Measurements from ENCODE around the gene RAE1. TPM values are rescaled to one million over a fixed set of nuclear protein-coding genes. Genes with fewer than 3 reads are reported as not detected.
A peak's percentile ranks its signal among the peaks of the same experiment; 100 is the strongest.

RAE1 gene
- total RNA-seq, 1 experiment from 2014 or later, result 31.3 TPM

GRCh38 chr20:57381596-57382503, 30.8 kb downstream of the RAE1 start:
- ChIA-PET CTCF (interaction anchor here (0.6 to 1.6 kb wide), 8 partner anchors 9 to 117 kb away, joined by 3 to 6 read pairs (median 4); partner anchors contain the start of gene RBM38), POLR2A (no interaction called here)
- peaks cover 7% of the 10 kb centered on the region for H3K4me1 Mint-ChIP-seq
- H3K36me3 Mint-ChIP-seq, result peaks cover 22% of the 10 kb centered on the region
- H3K27me3 Mint-ChIP-seq (ENCODE audit: low read depth), result no peaks in the 10 kb centered on the region
- H3K4me3 Mint-ChIP-seq, result no peak overlapping the region
- TF ChIP-seq ZNF532 (CRISPR knock-in tag; IDR thresholded peaks at IDR 0.05; ENCODE audit: borderline replicate concordance) (no peak), CTCF (IDR thresholded peaks at IDR 0.05) (peak; percentile 90), NFATC4 (CRISPR knock-in tag; IDR thresholded peaks at IDR 0.05) (no peak), AFF4 (CRISPR knock-in tag; IDR thresholded peaks at IDR 0.05; ENCODE audit: borderline replicate concordance) (no peak), EMX1 (CRISPR knock-in tag; IDR thresholded peaks at IDR 0.05) (no peak), GTF2I (CRISPR knock-in tag; conservative IDR thresholded peaks at IDR 0.05) (0 out of 2 replicates have a peak, but pooled peaks have one; percentile 67)
- peak; percentile 85 for DNase-seq (ENCODE audit: low spot score)
- peak; percentile 79 for ATAC-seq
- no peaks in the 10 kb centered on the region for H3K9me3 Mint-ChIP-seq
- H3K27ac Mint-ChIP-seq, result 0 out of 2 replicates have a peak overlapping the region, but pooled peaks have one; percentile 69

DNA sequence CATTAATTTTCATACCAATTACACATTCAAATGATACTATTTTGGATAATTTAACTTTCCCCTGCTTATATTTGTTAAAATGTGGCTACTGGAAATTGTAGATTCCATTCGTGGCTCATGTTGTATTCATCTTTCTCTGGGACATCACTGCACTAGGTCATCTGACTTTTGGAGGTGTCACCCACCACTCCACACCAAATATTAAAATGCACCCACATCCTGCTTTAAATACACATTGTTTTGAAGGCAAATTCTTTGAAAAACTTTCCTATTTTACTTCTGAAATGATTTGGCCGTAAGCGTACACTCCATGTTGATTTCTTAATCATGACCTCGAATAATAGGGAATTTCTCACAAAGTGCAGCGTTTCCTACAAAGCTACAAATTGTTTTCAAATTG, 31.5 kb downstream of the RAE1 start:
- H3K27ac Mint-ChIP-seq, result no peak overlapping the region
- no peaks in the 10 kb centered on the region for H3K9me3 Mint-ChIP-seq
- H3K4me3 Mint-ChIP-seq, result no peak overlapping the region
- ChIA-PET CTCF (interaction anchor here (1.6 kb wide), 1 partner anchor 13 kb away, joined by 3 read pairs; no protein-coding TSS in a partner anchor), POLR2A (no interaction called here)
- peaks cover 7% of the 10 kb centered on the region for H3K4me1 Mint-ChIP-seq
- H3K27me3 Mint-ChIP-seq (ENCODE audit: low read depth), result no peaks in the 10 kb centered on the region
- no peak for DNase-seq (ENCODE audit: low spot score)
- ATAC-seq, result no peak
- peaks cover 15% of the 10 kb centered on the region for H3K36me3 Mint-ChIP-seq
- TF ChIP-seq JAZF1 (CRISPR knock-in tag; IDR thresholded peaks at IDR 0.05) (no peak), ARID4B (CRISPR knock-in tag; IDR thresholded peaks at IDR 0.05; ENCODE audit: borderline replicate concordance) (no peak), ZNF121 (CRISPR knock-in tag; IDR thresholded peaks at IDR 0.05) (no peak), ATF3 (CRISPR knock-in tag; conservative IDR thresholded peaks at IDR 0.05) (no peak), HMGA2 (CRISPR knock-in tag; IDR thresholded peaks at IDR 0.05) (no peak), STAT6 (CRISPR knock-in tag; conservative IDR thresholded peaks at IDR 0.05; ENCODE audit: low read depth) (no peak)
- TF ChIP-seq, protein P1, sequence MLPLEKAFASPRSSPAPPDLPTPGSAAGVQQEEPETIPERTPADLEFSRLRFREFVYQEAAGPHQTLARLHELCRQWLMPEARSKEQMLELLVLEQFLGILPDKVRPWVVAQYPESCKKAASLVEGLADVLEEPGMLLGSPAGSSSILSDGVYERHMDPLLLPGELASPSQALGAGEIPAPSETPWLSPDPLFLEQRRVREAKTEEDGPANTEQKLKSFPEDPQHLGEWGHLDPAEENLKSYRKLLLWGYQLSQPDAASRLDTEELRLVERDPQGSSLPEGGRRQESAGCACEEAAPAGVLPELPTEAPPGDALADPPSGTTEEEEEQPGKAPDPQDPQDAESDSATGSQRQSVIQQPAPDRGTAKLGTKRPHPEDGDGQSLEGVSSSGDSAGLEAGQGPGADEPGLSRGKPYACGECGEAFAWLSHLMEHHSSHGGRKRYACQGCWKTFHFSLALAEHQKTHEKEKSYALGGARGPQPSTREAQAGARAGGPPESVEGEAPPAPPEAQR (CRISPR knock-in tag; IDR thresholded peaks at IDR 0.05), result no peak

Measured in WTC11 (cell line).